WTC11 (cell line): ENCODE results near the gene MYL11.

Experiments
- ZBTB21 ChIP-seq: sonication (generic); formaldehyde crosslinking; IDR thresholded peaks from 2 replicates; pipeline ENCODE4 v1.8.1; 2023; ENCODE audit warnings: mild to moderate bottlenecking, missing genetic modification reagents, borderline replicate concordance
- ZNF416 ChIP-seq: fragments of 250-450 bp; sonication (Bioruptor Pico); IDR thresholded peaks from 2 replicates; pipeline ENCODE4 v1.9.0; 2021; ENCODE audit warnings: mild to moderate bottlenecking, inconsistent platforms

DNA sequence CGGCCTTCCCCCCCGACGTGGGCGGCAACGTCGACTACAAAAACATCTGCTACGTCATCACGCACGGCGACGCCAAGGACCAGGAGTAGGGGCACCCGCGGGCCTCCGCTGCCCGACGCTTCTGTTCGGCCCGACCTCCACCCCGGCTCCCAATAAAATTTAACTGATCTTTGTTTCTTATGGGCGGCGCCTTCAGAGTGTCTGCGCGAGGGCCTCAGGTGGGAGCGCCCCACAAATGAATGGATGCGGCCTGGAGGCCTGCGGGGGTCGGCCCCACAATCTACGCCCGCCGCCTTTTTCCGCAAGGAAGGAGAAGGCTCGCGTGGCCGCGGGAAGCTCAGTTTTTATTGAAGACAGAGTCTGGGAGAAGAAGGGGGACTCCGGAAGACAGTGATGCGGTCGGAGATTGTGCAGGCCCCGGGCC lies 3.2 kb downstream of the MYL11 start:
- TF ChIP-seq ZNF416 (CRISPR knock-in tag) (no peak), ZBTB21 (CRISPR knock-in tag) (no peak)
